ENCODE measurements around the gene ITM2C. TPM values are rescaled to one million over a fixed set of nuclear protein-coding genes. Genes with fewer than 3 reads are reported as not detected.
A peak's percentile ranks its signal among the peaks of the same experiment; 100 is the strongest.

The ITM2C gene
- total and polyA plus RNA-seq, 2 of the 8 experiments (the other 6 are each of a cell fraction or from before 2014, with no cell fraction given): 362 to 742 TPM

DNA sequence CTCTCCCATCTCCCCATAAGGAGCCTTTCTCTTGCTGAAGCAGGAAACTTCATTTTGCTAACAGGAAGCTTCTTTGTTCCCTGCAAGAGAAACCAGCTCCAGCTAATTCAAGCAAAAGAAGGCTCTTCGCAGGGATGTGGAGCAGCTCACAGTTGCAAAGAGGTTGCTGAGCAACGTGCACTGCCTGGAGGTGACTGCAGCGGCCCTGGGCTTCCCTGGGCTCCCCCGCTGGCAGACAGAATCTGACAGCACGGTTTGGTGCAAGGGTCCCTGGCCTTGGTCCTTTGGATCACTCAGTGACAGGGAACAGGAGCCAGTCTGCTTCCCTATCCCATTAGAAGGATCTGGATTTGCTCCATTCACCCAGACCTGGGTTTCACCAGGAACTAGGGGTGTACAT, 34.5 kb downstream of the ITM2C start:
- ChIA-PET CTCF (ENCODE audit: partially characterized antibody) (interaction anchor here (0.6 to 21.7 kb wide), 12 partner anchors 11 to 154 kb away, joined by 3 to 332 read pairs (median 8); partner anchors contain the start of gene GPR55), POLR2A (ENCODE audit: partially characterized antibody) (interaction anchor here (0.9 to 5.2 kb wide), 2 partner anchors 8 to 29 kb away, joined by 3 to 32 read pairs; no protein-coding TSS in a partner anchor)
- H2BK15ac ChIP-seq (ENCODE audit: low read length): no peak overlapping the region; the same call in 1 of the 2 replicates
- H3K23me2 ChIP-seq (ENCODE audit: low read depth, low read length): no peaks in the 10 kb centered on the region
- H2BK120ac ChIP-seq (replicated peaks; ENCODE audit: low read depth, low read length): no peak overlapping the region
- H3K23ac ChIP-seq (ENCODE audit: insufficient read length): no peak overlapping the region
- FAIRE-seq (no peak), DNase-seq (ENCODE audit: low read depth in 1 of 2, low spot score in 2 of 2) (no peak)
- H3K27ac ChIP-seq (ENCODE audit: low read depth, low read length): no peak overlapping the region
- H4K8ac ChIP-seq (ENCODE audit: extremely low read depth, insufficient read depth, low read length): no peak overlapping the region
- 51% methylated on average over 5 of the region's 5 CpGs; no CpG with 5 or more reads in 1 of the 2 experiments for WGBS, 2 experiments (ENCODE audit: extremely low coverage in 1 of 2, insufficient coverage in 1 of 2, insufficient read length in 1 of 2, insufficient replicate concordance in 2 of 2, low coverage in 1 of 2, low lambda C conversion rate in 2 of 2, missing lambda C conversion rate in 1 of 2)
- no peak overlapping the region for H4K91ac ChIP-seq (replicated peaks; ENCODE audit: insufficient read length, low read length)
- H3K4me2 ChIP-seq (ENCODE audit: insufficient read depth in 1 of 2, low read depth in 2 of 2, low read length in 2 of 2): no peak overlapping the region
- H3K4me3 ChIP-seq (ENCODE audit: extremely low read depth in 1 of 4, insufficient read depth in 2 of 4, low read depth in 3 of 4, low read length in 4 of 4): no peak overlapping the region
- no peak overlapping the region for H2BK5ac ChIP-seq (ENCODE audit: low read depth, low read length)
- no peak overlapping the region for H3K9ac ChIP-seq (replicated peaks in 1 of 4; ENCODE audit: extremely low read depth in 1 of 4, low read depth in 3 of 4, low read length in 3 of 4)
- no peaks in the 10 kb centered on the region for H3K79me1 ChIP-seq (ENCODE audit: low read depth, low read length)
- no peaks in the 10 kb centered on the region for H3K36me3 ChIP-seq (ENCODE audit: control insufficient read depth in 2 of 4, insufficient read depth in 4 of 4, low read length in 3 of 4)
- peaks cover 0 to 2% (median 0%) of the 10 kb centered on the region in 4 experiments; a peak in 1 of 7 replicates for H3K27me3 ChIP-seq (replicated peaks in 1 of 4; ENCODE audit: control insufficient read depth in 3 of 4, extremely low read depth in 1 of 4, insufficient read depth in 3 of 4, low read length in 3 of 4)
- H2BK12ac ChIP-seq (ENCODE audit: low read depth, low read length): no peak overlapping the region; the same call in 1 of the 2 replicates
- H3K18ac ChIP-seq (ENCODE audit: extremely low read depth, low read length): no peak overlapping the region
- no peak overlapping the region for H2AK5ac ChIP-seq (ENCODE audit: low read depth, low read length)
- TF ChIP-seq SIN3A (conservative IDR thresholded peaks at IDR 0.05 in 1 of 2, IDR thresholded peaks at IDR 0.05 in 1 of 2; ENCODE audit: low read depth in 1 of 2, low read length in 2 of 2): 0 out of 4 replicates have a peak, but pooled peaks of 1 of the 2 experiments have one; percentile 33
- no peak for TF ChIP-seq GABPA (IDR thresholded peaks at IDR 0.05; ENCODE audit: borderline replicate concordance, insufficient read depth, low read length)
- no peak for TF ChIP-seq CEBPB (IDR thresholded peaks at IDR 0.05; ENCODE audit: low read depth, low read length)
- 0 out of 2 replicates have a peak overlapping the region, but pooled peaks have one; percentile 26 for H2AFZ ChIP-seq (ENCODE audit: low read length)
- no peak overlapping the region for H3K56ac ChIP-seq (replicated peaks; ENCODE audit: insufficient read length, low read depth, low read length)
- no peaks in the 10 kb centered on the region for H4K20me1 ChIP-seq (replicated peaks in 1 of 2; ENCODE audit: control insufficient read depth in 1 of 2, insufficient read depth in 2 of 2, low read length in 2 of 2)
- H3K14ac ChIP-seq (ENCODE audit: insufficient read length): no peak overlapping the region
- H3K4ac ChIP-seq (replicated peaks; ENCODE audit: insufficient read length, low read depth, low read length): no peak overlapping the region
- H3K79me2 ChIP-seq (ENCODE audit: control insufficient read depth in 1 of 2, insufficient read depth in 2 of 2, low read length in 2 of 2): no peaks in the 10 kb centered on the region
- H3K9me3 ChIP-seq (ENCODE audit: insufficient read depth in 2 of 2, low read depth in 1 of 2, low read length in 1 of 2): no peaks in the 10 kb centered on the region
- peaks cover 5 to 19% (median 7%) of the 10 kb centered on the region in 4 experiments for H3K4me1 ChIP-seq (replicated peaks in 1 of 4; ENCODE audit: control insufficient read depth in 3 of 4, insufficient read depth in 4 of 4, low read length in 3 of 4)
- no peak overlapping the region for H2BK20ac ChIP-seq (ENCODE audit: low read length)
- H4K5ac ChIP-seq (ENCODE audit: insufficient read length, low read depth, low read length): no peak overlapping the region
